Neural progenitor cell (in vitro differentiated cells): ENCODE data around the gene FAM229A. TPM values are rescaled to one million over a fixed set of nuclear protein-coding genes. Genes with fewer than 3 reads are reported as not detected.
A peak's percentile ranks its signal among the peaks of the same experiment; 100 is the strongest.

ENCODE experiments used
- DNase-seq: peaks from one replicate; pipeline ENCODE4 v3.0.0-alpha.2; 2016; ENCODE audit warnings: low spot score
- H2AFZ ChIP-seq: fragments of 200-600 bp; sonication (generic); replicated peaks from 2 replicates; pipeline ENCODE4 v1.6.1; 2016; ENCODE audit warnings: antibody characterized with exemption
- H3F3A ChIP-seq: fragments of 200-600 bp; sonication (generic); 2 replicates; pipeline ENCODE4 v1.6.1; 2016; ENCODE audit warnings: antibody characterized with exemption, low read depth
- H3K27ac ChIP-seq: fragments of 200-600 bp; sonication (generic); 2 replicates; pipeline ENCODE4 v1.5.1; 2016; ENCODE audit warnings: mild to moderate bottlenecking
- H3K27me3 ChIP-seq: fragments of 200-600 bp; sonication (generic); 2 replicates; pipeline ENCODE4 v1.6.1; 2016; ENCODE audit warnings: mild to moderate bottlenecking, moderate library complexity
- H3K36me3 ChIP-seq: fragments of 200-600 bp; sonication (generic); 2 replicates; pipeline ENCODE4 v1.5.1; 2016
- H3K4me1 ChIP-seq: fragments of 200-600 bp; sonication (generic); 2 replicates; pipeline ENCODE4 v1.6.1; 2016; ENCODE audit warnings: mixed run types
- H3K4me2 ChIP-seq: fragments of 200-600 bp; sonication (generic); 2 replicates; pipeline ENCODE4 v1.6.1; 2016
- H3K4me3 ChIP-seq: fragments of 200-600 bp; sonication (generic); 2 replicates; pipeline ENCODE4 v1.5.1; 2016
- H3K79me2 ChIP-seq: fragments of 200-600 bp; sonication (generic); 2 replicates; pipeline ENCODE4 v1.6.1; 2016; ENCODE audit warnings: low read depth
- H3K9ac ChIP-seq: fragments of 200-600 bp; sonication (generic); 2 replicates; pipeline ENCODE4 v1.6.1; 2016
- H3K9me3 ChIP-seq: fragments of 200-600 bp; sonication (generic); 2 replicates; pipeline ENCODE4 v1.5.1; 2016; ENCODE audit warnings: low read depth
- H4K20me1 ChIP-seq: fragments of 200-600 bp; sonication (generic); 2 replicates; pipeline ENCODE4 v1.6.1; 2016; ENCODE audit warnings: low read depth
- H3K27ac Mint-ChIP-seq: 3 replicates; pipeline ENCODE4 v1.8.0; 2021; ENCODE audit warnings: mixed read lengths
- H3K27me3 Mint-ChIP-seq: 2 replicates; pipeline ENCODE4 v1.8.0; 2022; ENCODE audit warnings: low read depth, mild to moderate bottlenecking, inconsistent platforms, moderate library complexity, mixed read lengths; ENCODE audit not compliant: insufficient read depth
- H3K36me3 Mint-ChIP-seq: 3 replicates; pipeline ENCODE4 v1.8.0; 2021; ENCODE audit warnings: mixed read lengths
- H3K4me1 Mint-ChIP-seq: 3 replicates; pipeline ENCODE4 v1.8.0; 2021; ENCODE audit warnings: mixed read lengths
- H3K4me3 Mint-ChIP-seq: 3 replicates; pipeline ENCODE4 v1.8.0; 2021; ENCODE audit warnings: mild to moderate bottlenecking, moderate library complexity, mixed read lengths
- H3K9me3 Mint-ChIP-seq: 3 replicates; pipeline ENCODE4 v1.8.0; 2020; ENCODE audit warnings: mixed read lengths
- CTCF ChIP-seq: fragments of 200-600 bp; sonication (generic); IDR thresholded peaks from 2 replicates; pipeline ENCODE4 v1.5.1; 2017; ENCODE audit warnings: antibody characterized with exemption, mild to moderate bottlenecking
- EZH2 ChIP-seq: fragments of 200-600 bp; sonication (generic); IDR thresholded peaks from 2 replicates; pipeline ENCODE4 v1.6.1; 2017; ENCODE audit warnings: antibody characterized with exemption, mild to moderate bottlenecking, moderate library complexity
- EZH2phosphoT487 ChIP-seq: fragments of 200-600 bp; sonication (generic); IDR thresholded peaks from 2 replicates; pipeline ENCODE4 v1.6.1; 2017; ENCODE audit warnings: antibody characterized with exemption
- total RNA-seq: library from RNA; depleted of rRNA; stranded (reverse); fragments of >200 nt; gene quantifications from 2 replicates; pipeline ENCODE4 v1.2.3, GENCODE V29; 2015; ENCODE audit warnings: low replicate concordance

FAM229A gene
- total RNA-seq, 1 donor from 2014 or later, result 3.8 TPM

GRCh38 chr1:32361674-32362473, 411 bp downstream of the FAM229A start:
- no peaks in the 10 kb centered on the region for H3K9me3 Mint-ChIP-seq
- peaks cover 30% of the 10 kb centered on the region for H3K27me3 ChIP-seq
- H3K27me3 Mint-ChIP-seq, result peaks cover 16% of the 10 kb centered on the region
- no peaks in the 10 kb centered on the region for H3K9me3 ChIP-seq
- no peak overlapping the region for H3K27ac ChIP-seq
- peaks cover 23% of the 10 kb centered on the region for H3K4me1 Mint-ChIP-seq
- peaks cover 4% of the 10 kb centered on the region for H3K4me1 ChIP-seq
- H3K4me2 ChIP-seq, result peak overlapping the region; percentile 70
- no peak overlapping the region for H3K4me3 Mint-ChIP-seq
- H2AFZ ChIP-seq, result peak overlapping the region; percentile 51
- no peak overlapping the region for H3K27ac Mint-ChIP-seq
- H3K79me2 ChIP-seq, result no peaks in the 10 kb centered on the region
- TF ChIP-seq EZH2phosphoT487 (no peak), EZH2 (no peak), CTCF (peak; percentile 48)
- H3K36me3 Mint-ChIP-seq, result peaks cover 17% of the 10 kb centered on the region
- H4K20me1 ChIP-seq, result peaks cover 6% of the 10 kb centered on the region
- no peaks in the 10 kb centered on the region for H3K36me3 ChIP-seq
- H3K9ac ChIP-seq, result no peak overlapping the region
- H3K4me3 ChIP-seq, result peak overlapping the region; percentile 37
- peak; percentile 74 for DNase-seq
- peaks cover 12% of the 10 kb centered on the region for H3F3A ChIP-seq

GRCh38 chr1:32361308-32361673, 994 bp downstream of the FAM229A start:
- peaks cover 17% of the 10 kb centered on the region for H3K36me3 Mint-ChIP-seq
- Histone ChIP-seq H3F3A (peaks cover 12% of the 10 kb centered on the region), H3K9ac (no peak overlapping the region), H3K9me3 (no peaks in the 10 kb centered on the region), H3K36me3 (no peaks in the 10 kb centered on the region), H3K27ac (no peak overlapping the region), H3K4me1 (peaks cover 4% of the 10 kb centered on the region), H3K4me3 (peak overlapping the region; percentile 37), H3K79me2 (no peaks in the 10 kb centered on the region), H3K27me3 (peaks cover 30% of the 10 kb centered on the region), H4K20me1 (peaks cover 6% of the 10 kb centered on the region), H3K4me2 (peak overlapping the region; percentile 70), H2AFZ (no peak overlapping the region)
- no peaks in the 10 kb centered on the region for H3K9me3 Mint-ChIP-seq
- peaks cover 23% of the 10 kb centered on the region for H3K4me1 Mint-ChIP-seq
- peaks cover 16% of the 10 kb centered on the region for H3K27me3 Mint-ChIP-seq
- no peak overlapping the region for H3K27ac Mint-ChIP-seq
- H3K4me3 Mint-ChIP-seq, result no peak overlapping the region
- TF ChIP-seq EZH2 (no peak), CTCF (no peak), EZH2phosphoT487 (no peak)
- DNase-seq, result no peak

GRCh38 chr1:32358435-32358834, 3.9 kb downstream of the FAM229A start:
- H3K27ac ChIP-seq, result no peak overlapping the region
- no peak for TF ChIP-seq EZH2
- no peak for TF ChIP-seq EZH2phosphoT487
- TF ChIP-seq CTCF, result no peak

More at GRCh38 chr1:32358435-32358834, 3.9 kb downstream of the FAM229A start:
- Mint-ChIP-seq H3K36me3 (peaks cover 16% of the 10 kb centered on the region), H3K27me3 (peaks cover 13% of the 10 kb centered on the region), H3K4me1 (peaks cover 32% of the 10 kb centered on the region), H3K4me3 (no peak overlapping the region), H3K9me3 (no peaks in the 10 kb centered on the region), H3K27ac (no peak overlapping the region)
- Histone ChIP-seq H3K4me1 (peaks cover 10% of the 10 kb centered on the region), H3K4me3 (no peak overlapping the region), H3K9me3 (no peaks in the 10 kb centered on the region), H3K9ac (no peak overlapping the region), H3K4me2 (no peak overlapping the region), H2AFZ (no peak overlapping the region), H4K20me1 (peaks cover 3% of the 10 kb centered on the region), H3F3A (peaks cover 13% of the 10 kb centered on the region), H3K36me3 (no peaks in the 10 kb centered on the region), H3K27me3 (peaks cover 30% of the 10 kb centered on the region), H3K79me2 (no peaks in the 10 kb centered on the region)
- no peak for DNase-seq
